ENCODE data around the gene CST9. TPM values are rescaled to one million over a fixed set of nuclear protein-coding genes. Genes with fewer than 3 reads are reported as not detected.

Gene CST9
- total RNA-seq, 2 experiments from 2014 or later: not detected

GRCh38 chr20:23638309-23638708 is 32.6 kb upstream of the CST9 start:
- POLR2A ChIA-PET: no interaction called here
- ATAC-seq (ENCODE audit: poor library complexity) (no peak), DNase-seq (no peak)
- Mint-ChIP-seq H3K9me3 (no peaks in the 10 kb centered on the region), H3K27ac (no peak overlapping the region), H3K36me3 (ENCODE audit: low read depth) (no peaks in the 10 kb centered on the region), H3K4me3 (no peak overlapping the region), H3K27me3 (peaks cover 35% of the 10 kb centered on the region), H3K4me1 (ENCODE audit: low read depth) (peaks cover 5% of the 10 kb centered on the region)
- no peak overlapping the region for H3K27ac ChIP-seq (ENCODE audit: low read depth in 1 of 2, low read length in 2 of 2)
- H3K27me3 ChIP-seq (ENCODE audit: control insufficient read depth in 1 of 2, insufficient read depth in 2 of 2, low read length in 2 of 2): peaks cover 3 to 9% of the 10 kb centered on the region in 2 experiments
- H3K4me1 ChIP-seq (ENCODE audit: insufficient read depth, low read length): no peaks in the 10 kb centered on the region
- no peak for TF ChIP-seq CTCF (IDR thresholded peaks at IDR 0.05)
- H3K36me3 ChIP-seq (ENCODE audit: insufficient read depth, low read length): no peaks in the 10 kb centered on the region
- CTCF ChIA-PET: no interaction called here
- no peak overlapping the region for H3K4me3 ChIP-seq (ENCODE audit: low read length)
- peaks cover 0 to 2% of the 10 kb centered on the region in 2 experiments for H3K9me3 ChIP-seq (ENCODE audit: control insufficient read depth in 1 of 2, insufficient read depth in 1 of 2, low read length in 2 of 2)
- intact Hi-C loops (cut with DNase I, micrococcal nuclease): no loop called here

GRCh38 chr20:23637282-23638221 is 31.8 kb upstream of the CST9 start, which contains the start of gene CST3:
Gene CST3, minus strand, starts transcription at chr20:23637955. Its CDS starts 93 bp downstream, at chr20:23637862.
- ChIA-PET POLR2A (no interaction called here), CTCF (no interaction called here)
- Mint-ChIP-seq H3K4me3 (peak within 1 kb of the TSS; percentile 67), H3K27ac (no peak within 1 kb of the TSS), H3K36me3 (ENCODE audit: low read depth) (no peaks in the 10 kb centered on the region), H3K27me3 (peaks cover 38% of the 10 kb centered on the region), H3K9me3 (no peaks in the 10 kb centered on the region), H3K4me1 (ENCODE audit: low read depth) (peaks cover 5% of the 10 kb centered on the region)
- Histone ChIP-seq H3K36me3 (ENCODE audit: insufficient read depth, low read length) (no peaks in the 10 kb centered on the region), H3K9me3 (ENCODE audit: control insufficient read depth in 1 of 2, insufficient read depth in 1 of 2, low read length in 2 of 2) (peaks cover 0 to 2% of the 10 kb centered on the region in 2 experiments), H3K4me1 (ENCODE audit: insufficient read depth, low read length) (no peaks in the 10 kb centered on the region), H3K27me3 (ENCODE audit: control insufficient read depth in 1 of 2, insufficient read depth in 2 of 2, low read length in 2 of 2) (peaks cover 3 to 9% of the 10 kb centered on the region in 2 experiments), H3K27ac (ENCODE audit: low read depth in 1 of 2, low read length in 2 of 2) (no peak within 1 kb of the TSS), H3K4me3 (ENCODE audit: low read length) (peak within 1 kb of the TSS; percentile 35)
- DNase-seq: peak in 3 of 14 experiments; percentile 13 to 27 (median 20)
- ATAC-seq (ENCODE audit: poor library complexity): no peak
- TF ChIP-seq CTCF (IDR thresholded peaks at IDR 0.05): no peak
- intact Hi-C loops (cut with DNase I, micrococcal nuclease): no loop called here

GRCh38 chr20:23636908-23637281 is 31.2 kb upstream of the CST9 start:
- Histone ChIP-seq H3K9me3 (ENCODE audit: control insufficient read depth in 1 of 2, insufficient read depth in 1 of 2, low read length in 2 of 2) (peaks cover 0 to 2% of the 10 kb centered on the region in 2 experiments), H3K4me3 (ENCODE audit: low read length) (peak overlapping the region; percentile 35), H3K36me3 (ENCODE audit: insufficient read depth, low read length) (no peaks in the 10 kb centered on the region), H3K27me3 (ENCODE audit: control insufficient read depth in 1 of 2, insufficient read depth in 2 of 2, low read length in 2 of 2) (peaks cover 3 to 9% of the 10 kb centered on the region in 2 experiments), H3K27ac (ENCODE audit: low read depth in 1 of 2, low read length in 2 of 2) (no peak overlapping the region), H3K4me1 (ENCODE audit: insufficient read depth, low read length) (no peaks in the 10 kb centered on the region)
- ChIA-PET POLR2A (no interaction called here), CTCF (no interaction called here)
- peak overlapping the region; percentile 67 for H3K4me3 Mint-ChIP-seq
- intact Hi-C loops (cut with DNase I, micrococcal nuclease): no loop called here
- no peaks in the 10 kb centered on the region for H3K9me3 Mint-ChIP-seq
- no peak for DNase-seq
- H3K27me3 Mint-ChIP-seq: peaks cover 38% of the 10 kb centered on the region
- H3K4me1 Mint-ChIP-seq (ENCODE audit: low read depth): peaks cover 5% of the 10 kb centered on the region
- no peaks in the 10 kb centered on the region for H3K36me3 Mint-ChIP-seq (ENCODE audit: low read depth)
- no peak overlapping the region for H3K27ac Mint-ChIP-seq
- TF ChIP-seq CTCF (IDR thresholded peaks at IDR 0.05): no peak
- no peak for ATAC-seq (ENCODE audit: poor library complexity)

Measured in CD4-positive, alpha-beta T cell (primary cell).